ENCODE data around the gene WDR64. TPM values are rescaled to one million over a fixed set of nuclear protein-coding genes. Genes with fewer than 3 reads are reported as not detected.

Gene WDR64
- 0.07 TPM in 1 of 2 replicates, not detected in the other for total RNA-seq
- polyA plus RNA-seq: not detected in 2 replicates

DNA sequence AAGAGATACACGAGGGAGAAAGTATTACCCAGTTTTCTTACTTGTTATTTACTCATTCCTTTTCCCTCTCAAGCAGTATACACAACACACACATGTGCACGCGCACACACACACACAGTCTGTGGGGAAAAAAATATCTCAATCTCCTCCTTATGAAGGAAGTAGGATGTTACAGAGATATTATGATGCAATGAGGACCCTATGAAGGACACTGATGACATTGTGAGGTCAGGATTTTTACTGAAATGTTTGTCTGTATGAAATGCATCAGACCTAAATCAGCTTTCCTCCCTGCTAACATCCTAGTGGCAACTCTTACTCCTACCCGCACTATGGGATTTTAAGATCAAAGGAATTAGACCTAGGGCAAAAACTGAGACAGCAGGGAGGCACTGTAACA lies at the start of gene WDR64:
Gene WDR64 (plus strand): TSS at position 270 of the 400 bp plus-strand sequence. CDS start 204 bp downstream, outside the sequence.
- H3K4me2 ChIP-seq: no peak within 1 kb of the TSS
- H3K79me2 ChIP-seq: no peaks in the 10 kb centered on the region
- DNase-seq (ENCODE audit: low spot score): no peak
- WGBS (ENCODE audit: low lambda C conversion rate, missing lambda C conversion rate): 94% methylated on average over 4 of the region's 4 CpGs
- H3K4me1 ChIP-seq (ENCODE audit: insufficient read depth): no peaks in the 10 kb centered on the region
- no peak within 1 kb of the TSS for H3K27ac ChIP-seq
- no peak within 1 kb of the TSS for H2AFZ ChIP-seq
- no peak within 1 kb of the TSS for H3K4me3 ChIP-seq
- no peaks in the 10 kb centered on the region for H3K36me3 ChIP-seq (replicated peaks; ENCODE audit: insufficient read depth, low read depth)
- TF ChIP-seq EZH2phosphoT487 (IDR thresholded peaks at IDR 0.05; ENCODE audit: low read depth, severe bottlenecking, unreplicated experiment) (no peak), EZH2 (IDR thresholded peaks at IDR 0.05; ENCODE audit: borderline replicate concordance) (no peak)
- TF ChIP-seq, protein P1, sequence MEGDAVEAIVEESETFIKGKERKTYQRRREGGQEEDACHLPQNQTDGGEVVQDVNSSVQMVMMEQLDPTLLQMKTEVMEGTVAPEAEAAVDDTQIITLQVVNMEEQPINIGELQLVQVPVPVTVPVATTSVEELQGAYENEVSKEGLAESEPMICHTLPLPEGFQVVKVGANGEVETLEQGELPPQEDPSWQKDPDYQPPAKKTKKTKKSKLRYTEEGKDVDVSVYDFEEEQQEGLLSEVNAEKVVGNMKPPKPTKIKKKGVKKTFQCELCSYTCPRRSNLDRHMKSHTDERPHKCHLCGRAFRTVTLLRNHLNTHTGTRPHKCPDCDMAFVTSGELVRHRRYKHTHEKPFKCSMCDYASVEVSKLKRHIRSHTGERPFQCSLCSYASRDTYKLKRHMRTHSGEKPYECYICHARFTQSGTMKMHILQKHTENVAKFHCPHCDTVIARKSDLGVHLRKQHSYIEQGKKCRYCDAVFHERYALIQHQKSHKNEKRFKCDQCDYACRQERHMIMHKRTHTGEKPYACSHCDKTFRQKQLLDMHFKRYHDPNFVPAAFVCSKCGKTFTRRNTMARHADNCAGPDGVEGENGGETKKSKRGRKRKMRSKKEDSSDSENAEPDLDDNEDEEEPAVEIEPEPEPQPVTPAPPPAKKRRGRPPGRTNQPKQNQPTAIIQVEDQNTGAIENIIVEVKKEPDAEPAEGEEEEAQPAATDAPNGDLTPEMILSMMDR (IDR thresholded peaks at IDR 0.05; ENCODE audit: poor library complexity): no peak
- no peaks in the 10 kb centered on the region for H3K9me3 ChIP-seq (ENCODE audit: low read depth)
- H3K9me2 ChIP-seq (replicated peaks; ENCODE audit: insufficient read depth): no peaks in the 10 kb centered on the region
- no peaks in the 10 kb centered on the region for H4K20me1 ChIP-seq (ENCODE audit: insufficient read depth, poor library complexity, severe bottlenecking)
- H3K27me3 ChIP-seq: no peaks in the 10 kb centered on the region

DNA sequence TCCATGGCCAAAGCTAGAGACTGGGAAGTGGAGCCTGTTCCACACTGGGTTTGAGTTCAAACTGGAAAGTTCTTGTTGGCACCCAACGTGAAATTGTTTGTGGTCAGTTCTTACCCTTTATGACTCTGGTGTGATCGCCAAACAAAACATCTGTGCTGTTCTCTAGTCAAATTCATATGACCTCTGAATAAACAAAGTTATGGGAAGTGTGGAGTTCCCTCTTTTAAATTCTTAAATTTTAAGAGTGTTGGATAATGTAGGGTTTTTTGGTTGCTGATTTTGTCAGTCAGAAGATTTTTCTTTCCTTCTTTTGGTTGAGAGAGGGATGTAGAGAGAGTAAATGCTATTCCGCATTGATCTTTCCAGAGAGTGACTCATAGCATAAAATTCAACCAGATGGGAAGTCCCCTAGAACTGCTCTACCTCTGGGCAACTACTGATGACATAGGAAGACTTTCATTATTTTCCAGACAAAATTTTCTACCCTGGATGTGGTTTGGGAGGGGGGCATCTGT lies 48.3 kb upstream of the WDR64 start:
- Histone ChIP-seq H3K27ac (no peak overlapping the region), H3K79me2 (no peaks in the 10 kb centered on the region), H3K4me2 (no peak overlapping the region), H2AFZ (no peak overlapping the region), H3K9me3 (ENCODE audit: low read depth) (no peaks in the 10 kb centered on the region), H4K20me1 (ENCODE audit: insufficient read depth, poor library complexity, severe bottlenecking) (no peaks in the 10 kb centered on the region), H3K9me2 (replicated peaks; ENCODE audit: insufficient read depth) (no peaks in the 10 kb centered on the region), H3K27me3 (no peaks in the 10 kb centered on the region), H3K36me3 (replicated peaks; ENCODE audit: insufficient read depth, low read depth) (no peaks in the 10 kb centered on the region), H3K4me1 (ENCODE audit: insufficient read depth) (no peaks in the 10 kb centered on the region), H3K4me3 (no peak overlapping the region)
- no peak for DNase-seq (ENCODE audit: low spot score)
- 90% methylated on average over 3 of the region's 3 CpGs for WGBS (ENCODE audit: low lambda C conversion rate, missing lambda C conversion rate)
- TF ChIP-seq EZH2phosphoT487 (IDR thresholded peaks at IDR 0.05; ENCODE audit: low read depth, severe bottlenecking, unreplicated experiment): no peak
- TF ChIP-seq EZH2 (IDR thresholded peaks at IDR 0.05; ENCODE audit: borderline replicate concordance): no peak
- TF ChIP-seq, protein P1 (IDR thresholded peaks at IDR 0.05; ENCODE audit: poor library complexity): no peak

DNA sequence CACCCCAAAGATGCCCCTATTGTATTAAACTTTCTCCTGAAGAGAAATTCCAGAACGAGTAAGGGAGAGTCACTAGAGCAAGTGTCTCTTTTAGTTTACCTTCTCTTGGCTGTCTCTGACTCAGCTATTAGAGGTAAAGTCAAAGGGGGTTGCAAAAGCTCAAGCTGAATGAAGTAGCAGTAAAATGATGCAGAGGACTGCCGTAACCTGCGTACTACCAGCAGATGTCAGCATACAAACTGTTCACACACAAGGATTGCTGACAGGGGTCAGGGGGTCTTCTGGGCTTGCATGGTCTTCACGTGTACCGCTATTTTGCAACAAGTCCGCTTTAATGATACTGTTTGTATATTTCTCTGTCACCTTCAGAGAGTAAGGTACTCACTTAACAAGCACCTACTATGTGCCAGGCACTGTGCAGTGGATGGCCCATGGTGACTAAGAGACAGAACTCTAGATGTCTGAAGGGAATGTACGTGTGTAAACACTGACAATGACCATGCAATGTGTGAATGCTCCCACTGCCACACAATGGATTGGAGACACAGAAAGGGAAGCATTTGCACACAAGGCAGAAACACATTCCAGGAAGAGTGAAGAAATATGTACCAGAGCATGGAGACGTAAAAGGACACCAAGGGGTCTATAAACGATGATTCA lies 46.8 kb upstream of the WDR64 start:
- WGBS (ENCODE audit: low lambda C conversion rate, missing lambda C conversion rate): 79% methylated on average over 9 of the region's 9 CpGs
- H3K4me2 ChIP-seq: no peak overlapping the region
- TF ChIP-seq, protein P1 (IDR thresholded peaks at IDR 0.05; ENCODE audit: poor library complexity): peak; percentile 28
- TF ChIP-seq EZH2phosphoT487 (IDR thresholded peaks at IDR 0.05; ENCODE audit: low read depth, severe bottlenecking, unreplicated experiment): no peak

More for the DNA sequence above, 46.8 kb upstream of the WDR64 start:
- no peak overlapping the region for H3K27ac ChIP-seq
- H3K27me3 ChIP-seq: no peaks in the 10 kb centered on the region
- no peaks in the 10 kb centered on the region for H3K79me2 ChIP-seq
- H3K4me3 ChIP-seq: no peak overlapping the region
- peaks cover 5% of the 10 kb centered on the region for H3K4me1 ChIP-seq (ENCODE audit: insufficient read depth)
- no peaks in the 10 kb centered on the region for H3K9me3 ChIP-seq (ENCODE audit: low read depth)
- no peaks in the 10 kb centered on the region for H4K20me1 ChIP-seq (ENCODE audit: insufficient read depth, poor library complexity, severe bottlenecking)
- no peak overlapping the region for H2AFZ ChIP-seq
- no peaks in the 10 kb centered on the region for H3K9me2 ChIP-seq (replicated peaks; ENCODE audit: insufficient read depth)
- DNase-seq (ENCODE audit: low spot score): peak; percentile 20
- no peaks in the 10 kb centered on the region for H3K36me3 ChIP-seq (replicated peaks; ENCODE audit: insufficient read depth, low read depth)

Measured in hepatocyte (in vitro differentiated cells).